Measurements from ENCODE around the gene TM7SF3.

- TF ChIP-seq CTCF (IDR thresholded peaks at IDR 0.05) (no peak), POLR2A (IDR thresholded peaks at IDR 0.05) (no peak), EP300 (IDR thresholded peaks at IDR 0.05) (no peak)
Measured at GRCh38 chr12:27032679-27033078, 18.5 kb upstream of the TM7SF3 start.

Measured in tibial nerve (tissue), 4 donors.